GM10847 (cell line): ENCODE measurements around the gene PCNX2.
A peak's percentile ranks its signal among the peaks of the same experiment; 100 is the strongest.

ENCODE experiments used
- POLR2A ChIP-seq: IDR thresholded peaks from 2 replicates; pipeline ENCODE4 v1.6.1; 2011; ENCODE audit not compliant: insufficient read length; ENCODE audit errors: extremely low read depth

Gene PCNX2

DNA sequence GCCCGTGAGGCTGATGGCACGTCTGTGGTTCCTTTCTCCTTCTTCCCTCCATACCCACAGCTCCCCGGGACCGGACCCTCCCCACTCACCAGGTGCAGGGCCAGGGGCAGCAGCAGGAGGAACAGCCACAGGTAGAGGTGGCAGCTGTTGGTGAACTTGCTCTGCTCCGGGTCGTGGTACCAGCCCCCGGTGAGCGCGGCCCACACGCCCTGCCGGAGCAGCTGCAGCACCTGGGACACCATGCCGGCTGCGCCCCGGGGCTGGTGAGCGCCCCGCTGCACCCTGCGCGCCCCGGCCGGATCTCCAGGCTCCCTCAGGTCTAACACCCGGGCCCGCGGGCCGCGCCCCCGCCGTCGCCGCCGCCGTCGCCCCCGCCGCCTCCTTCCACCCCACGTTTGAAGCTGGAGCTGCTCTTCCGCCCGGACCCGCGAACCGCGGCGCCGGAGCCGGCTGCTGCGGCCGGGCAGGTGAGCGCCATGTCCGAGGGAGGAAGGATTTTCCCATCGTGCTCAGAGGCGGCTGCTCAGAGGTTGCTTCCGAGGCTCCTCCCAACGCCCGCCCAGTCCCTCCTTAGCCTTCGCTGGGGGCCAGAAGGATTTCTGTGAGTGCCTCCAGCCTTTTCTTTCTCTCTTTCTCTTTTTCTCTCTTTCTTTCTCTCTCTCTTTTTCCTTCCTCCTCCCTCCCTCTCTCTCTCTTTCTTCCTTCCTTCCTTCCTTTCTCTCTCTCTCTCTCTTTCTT lies at the start of gene PCNX2:
Gene PCNX2 (minus strand): TSS at position 489 of the 738 bp plus-strand sequence. CDS start 247 bp downstream, at position 242.
- peak; percentile 58 for TF ChIP-seq POLR2A

DNA sequence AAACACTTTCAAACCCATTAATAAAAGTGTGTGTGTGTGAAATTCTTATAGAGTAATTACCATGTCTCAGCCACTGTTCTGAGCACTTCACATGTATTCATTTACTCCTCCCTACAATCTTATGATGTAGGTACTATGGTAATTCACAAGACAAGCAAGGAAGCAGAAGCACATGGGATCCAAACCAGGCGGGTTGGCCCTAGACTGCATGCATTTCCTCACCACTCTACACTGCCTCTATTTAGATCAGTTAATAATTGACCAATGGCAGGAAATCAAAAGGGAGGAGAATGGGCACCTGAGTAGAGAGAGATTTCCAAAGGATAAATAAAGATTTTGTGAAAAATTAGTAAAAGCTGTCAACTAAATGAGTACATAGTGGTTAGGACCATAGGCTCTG lies 47.7 kb upstream of the PCNX2 start:
- TF ChIP-seq POLR2A = no peak

DNA sequence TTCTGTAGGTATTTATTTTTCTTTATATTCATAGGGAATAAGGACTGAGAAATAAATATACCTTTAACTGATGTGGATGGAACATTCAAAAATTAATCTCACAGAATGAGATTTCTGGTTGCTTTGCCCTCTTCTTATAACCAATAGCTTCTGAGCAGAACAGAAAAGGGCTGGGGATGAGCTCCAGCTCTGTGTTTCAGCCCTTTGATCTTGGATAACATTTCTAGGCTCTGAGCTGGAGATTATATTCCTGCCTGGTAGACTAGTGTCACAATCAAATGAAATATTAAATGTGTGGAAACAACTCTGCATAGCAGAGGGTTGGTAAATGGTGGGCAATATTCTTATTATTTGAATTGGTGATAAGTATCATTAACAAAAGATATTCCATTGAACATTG lies 46.6 kb upstream of the PCNX2 start:
- TF ChIP-seq POLR2A = no peak

DNA sequence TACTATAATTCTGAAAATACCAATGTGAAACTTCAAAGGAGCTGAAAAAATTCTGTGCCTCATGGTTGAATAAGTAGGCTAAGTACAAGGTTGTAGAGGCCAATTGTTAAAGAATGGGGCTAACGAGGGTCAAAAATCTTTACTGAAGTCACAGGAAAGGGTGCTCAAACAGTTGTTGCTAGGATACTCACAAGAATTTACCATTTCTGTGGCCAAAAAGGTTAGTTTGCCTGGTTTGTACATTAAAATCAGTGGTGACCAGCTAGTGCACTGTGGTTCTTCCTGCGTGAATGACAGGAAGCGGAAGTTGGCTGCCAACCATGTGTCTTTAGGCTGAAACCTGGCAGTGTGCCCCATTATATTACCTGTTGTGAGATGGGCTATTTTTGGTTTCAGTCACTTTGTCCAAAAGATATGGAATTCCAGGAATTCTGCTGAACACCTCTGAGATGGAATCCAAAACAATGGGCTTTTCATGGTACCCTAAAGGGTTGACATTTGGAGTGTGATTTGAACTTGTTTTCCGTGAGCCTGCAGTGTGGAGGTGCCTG lies 45.5 kb upstream of the PCNX2 start:
- TF ChIP-seq POLR2A = no peak

DNA sequence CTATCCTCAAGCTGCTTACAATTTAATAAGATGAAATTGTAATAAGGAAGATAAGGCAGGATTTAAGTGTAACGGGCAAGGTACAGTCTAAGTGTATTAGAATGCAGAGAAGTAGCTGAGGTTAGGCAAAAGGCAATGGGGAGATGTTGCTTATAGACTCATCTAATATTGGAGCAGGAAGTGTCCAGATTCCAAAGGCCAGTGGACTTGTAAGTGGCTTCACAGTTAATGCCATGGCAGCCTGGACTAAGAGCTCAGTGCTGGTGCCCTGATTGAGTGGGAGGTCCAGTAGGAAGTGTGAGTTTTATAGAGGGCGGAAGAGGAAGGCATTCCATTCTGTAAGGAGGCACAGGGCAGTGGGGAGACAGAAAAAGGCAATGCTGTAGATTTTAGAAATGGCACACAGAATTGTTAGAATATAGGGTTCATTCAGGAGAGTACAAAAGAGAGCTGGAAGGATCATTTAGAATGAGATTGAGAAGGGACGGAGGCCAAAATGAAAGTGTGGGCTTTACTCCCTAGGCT lies 44.6 kb upstream of the PCNX2 start:
- TF ChIP-seq POLR2A = no peak

DNA sequence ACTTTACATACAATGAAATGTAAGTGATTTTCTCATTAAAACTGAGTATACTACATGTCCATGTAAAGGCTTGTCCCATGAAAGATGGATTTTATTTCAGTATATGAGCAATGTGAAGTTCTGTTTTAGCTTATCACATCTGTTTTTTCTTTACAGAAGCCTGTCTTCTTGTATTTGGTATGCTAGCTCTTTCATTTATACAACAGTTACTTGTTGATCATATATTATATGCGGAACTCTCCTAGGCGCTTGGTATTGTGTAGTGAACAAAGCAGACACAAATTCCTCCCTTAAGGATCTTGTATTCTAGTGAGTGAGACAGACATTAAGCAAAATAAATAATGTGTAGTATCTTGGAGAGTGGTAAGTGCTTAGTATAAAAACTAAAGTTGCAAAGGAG lies 42.6 kb upstream of the PCNX2 start:
- no peak for TF ChIP-seq POLR2A

GRCh38 chr1:233337505-233337904 lies 42.0 kb upstream of the PCNX2 start:
- TF ChIP-seq POLR2A = no peak

- TF ChIP-seq POLR2A = no peak
Observed at GRCh38 chr1:233336554-233337456, 41.3 kb upstream of the PCNX2 start.

DNA sequence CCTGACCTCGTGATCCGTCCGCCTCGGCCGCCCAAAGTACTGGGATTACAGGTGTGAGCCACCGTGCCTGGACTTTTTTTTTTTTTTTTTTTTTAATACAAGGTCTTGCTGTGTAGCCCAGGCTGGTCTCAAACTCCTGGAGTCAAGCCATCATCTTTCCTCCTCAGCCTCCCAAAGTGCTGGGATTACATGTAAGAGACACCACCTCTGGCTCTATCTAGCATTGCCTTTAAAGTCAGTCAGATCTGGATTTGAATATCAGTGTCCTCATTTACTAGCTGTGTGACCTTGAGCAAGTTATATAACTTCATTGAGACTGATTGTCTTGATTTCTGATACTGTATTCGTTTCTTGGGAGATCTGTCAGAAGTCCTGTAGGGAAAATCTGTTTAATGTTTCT lies 38.6 kb upstream of the PCNX2 start:
- TF ChIP-seq POLR2A = no peak

DNA sequence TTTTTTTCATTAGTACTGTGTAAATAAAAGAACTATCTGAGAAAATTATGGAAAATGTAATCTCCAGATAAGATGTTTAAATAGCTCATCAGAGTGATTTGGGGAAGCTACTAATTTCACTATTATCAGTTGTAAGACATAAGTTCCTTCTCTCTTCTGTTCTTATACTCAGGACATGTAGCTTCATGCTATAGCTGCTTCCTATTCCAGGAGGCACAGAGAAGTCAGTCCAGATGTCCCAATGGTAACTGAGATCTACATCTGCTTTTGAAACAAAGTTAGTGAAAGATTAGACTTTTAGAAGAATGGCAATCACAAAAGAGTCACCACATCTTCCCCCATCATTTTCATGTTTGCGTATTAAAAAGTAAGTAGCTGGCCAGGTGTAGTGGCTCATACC lies 37.6 kb upstream of the PCNX2 start:
- no peak for TF ChIP-seq POLR2A

- no peak for TF ChIP-seq POLR2A
Observed at GRCh38 chr1:233331676-233332519, 36.4 kb upstream of the PCNX2 start.

GRCh38 chr1:233328142-233328921 lies 32.8 kb upstream of the PCNX2 start:
- no peak for TF ChIP-seq POLR2A

DNA sequence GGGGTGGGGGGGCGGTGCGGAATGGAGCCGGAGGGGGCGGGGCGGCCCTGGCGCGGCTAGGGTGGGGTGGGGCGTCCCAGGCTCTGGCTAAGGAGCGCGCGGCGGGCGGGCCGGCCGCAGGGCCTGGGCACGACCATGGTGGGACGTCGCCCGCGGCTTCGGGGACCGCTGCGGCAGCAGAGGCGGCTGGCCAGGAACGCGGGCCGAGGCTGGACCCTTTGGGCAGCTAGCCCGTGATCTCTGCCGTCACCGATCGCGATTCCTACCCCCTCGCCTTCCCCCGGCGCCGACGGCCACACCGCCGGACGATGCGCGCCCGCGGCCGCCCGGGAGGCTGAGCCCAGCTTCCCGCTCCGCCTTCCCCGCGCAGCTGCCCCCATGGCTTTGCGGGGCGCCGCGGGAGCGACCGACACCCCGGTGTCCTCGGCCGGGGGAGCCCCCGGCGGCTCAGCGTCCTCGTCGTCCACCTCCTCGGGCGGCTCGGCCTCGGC lies 32.2 kb upstream of the PCNX2 start, which contains the start of gene MAP3K21:
Gene MAP3K21 (plus strand): TSS at position 74 of the 491 bp plus-strand sequence. CDS start 305 bp downstream, at position 379.
- no peak for TF ChIP-seq POLR2A
